Lung (tissue), 12 donors: ENCODE data around the gene NUB1. TPM values are rescaled to one million over a fixed set of nuclear protein-coding genes. Genes with fewer than 3 reads are reported as not detected.

Source experiments
- ATAC-seq: fragments of 200-7000 bp; cut with Tn5 transposase; one replicate; pipeline ENCODE4 v1.9.1; 2020; ENCODE audit warnings: moderate number of reproducible peaks; ENCODE audit not compliant: insufficient read depth, low FRiP score
- DNase-seq, 3 donors: peaks; one replicate each; pipeline ENCODE4 v3.0.0-alpha.2; 2013 to 2017
- H3K27ac ChIP-seq, 2 donors: one replicate each; pipeline ENCODE4 v1.5.1; 2013; ENCODE audit warnings: mild to moderate bottlenecking in 2 of 2, moderate library complexity in 2 of 2, control low read depth in 1 of 2, inconsistent platforms in 1 of 2, low read depth in 1 of 2, low read length in 1 of 2
- H3K27me3 ChIP-seq, 3 donors: one replicate each; pipeline ENCODE4 v1.5.1; 2013; ENCODE audit warnings: low read length in 2 of 3; ENCODE audit not compliant: control insufficient read depth in 3 of 3, insufficient read depth in 3 of 3
- H3K36me3 ChIP-seq, 4 donors: one replicate each; pipeline ENCODE4 v1.5.1; 2013; ENCODE audit warnings: low read length in 4 of 4, mild to moderate bottlenecking in 1 of 4, moderate library complexity in 1 of 4; ENCODE audit not compliant: control insufficient read depth in 4 of 4, insufficient read depth in 4 of 4
- H3K4me1 ChIP-seq, 5 donors: one replicate each; pipeline ENCODE4 v1.5.1; 2013; ENCODE audit warnings: low read length in 5 of 5, mild to moderate bottlenecking in 2 of 5, moderate library complexity in 1 of 5; ENCODE audit not compliant: control insufficient read depth in 5 of 5, insufficient read depth in 5 of 5
- H3K4me3 ChIP-seq: one replicate; pipeline ENCODE4 v1.5.1; 2013; ENCODE audit warnings: mild to moderate bottlenecking, control low read depth, moderate library complexity
- H3K9ac ChIP-seq, 2 donors: one replicate each; pipeline ENCODE4 v1.5.1; 2013; ENCODE audit warnings: low read length in 2 of 2, control low read depth in 1 of 2; ENCODE audit not compliant: insufficient read depth in 1 of 2
- H3K9me3 ChIP-seq, 4 donors: one replicate each; pipeline ENCODE4 v1.5.1; 2013; ENCODE audit warnings: low read length in 3 of 4, mild to moderate bottlenecking in 1 of 4, moderate library complexity in 1 of 4; ENCODE audit not compliant: control insufficient read depth in 4 of 4, insufficient read depth in 3 of 4
- WGBS, 2 donors: extraction: QIAGEN DNeasy Blood & Tissue Kit; methylation state at CpG; one replicate each; pipeline ENCODE4 v1.1.7; 2013; 5-methylcytosine and 5-hydroxymethylcytosine counted together
- polyA plus RNA-seq, 2 donors: library from polyadenylated mRNA; stranded (reverse); fragments of 200-250 nt; gene quantifications; one replicate each; pipeline ENCODE4 v1.2.1, GENCODE V29; 2013
- total RNA-seq, 2 donors: library from RNA; depleted of rRNA in 1 of 2; stranded (reverse); fragments of >200 nt in 1 of 2; gene quantifications; one replicate each; pipeline ENCODE4 v1.2.1, GENCODE V29; 2014 to 2021
- TF ChIP-seq, protein P1 (sequence below): IDR thresholded peaks from 2 replicates; pipeline ENCODE4 v1.5.1; 2012; ENCODE audit warnings: mild to moderate bottlenecking; ENCODE audit errors: control extremely low read depth, extremely low read depth
- donor health status: control.
- donor health status: control.
- donor health status: Bipolar disorder and iron deficiency.
- donor health status: healthy.
- donor health status: DM: yes; HTN: yes; CAD: no.

NUB1 gene
- total and polyA plus RNA-seq, 4 donors: 22.6 to 47.4 (median 34.6) TPM

DNA sequence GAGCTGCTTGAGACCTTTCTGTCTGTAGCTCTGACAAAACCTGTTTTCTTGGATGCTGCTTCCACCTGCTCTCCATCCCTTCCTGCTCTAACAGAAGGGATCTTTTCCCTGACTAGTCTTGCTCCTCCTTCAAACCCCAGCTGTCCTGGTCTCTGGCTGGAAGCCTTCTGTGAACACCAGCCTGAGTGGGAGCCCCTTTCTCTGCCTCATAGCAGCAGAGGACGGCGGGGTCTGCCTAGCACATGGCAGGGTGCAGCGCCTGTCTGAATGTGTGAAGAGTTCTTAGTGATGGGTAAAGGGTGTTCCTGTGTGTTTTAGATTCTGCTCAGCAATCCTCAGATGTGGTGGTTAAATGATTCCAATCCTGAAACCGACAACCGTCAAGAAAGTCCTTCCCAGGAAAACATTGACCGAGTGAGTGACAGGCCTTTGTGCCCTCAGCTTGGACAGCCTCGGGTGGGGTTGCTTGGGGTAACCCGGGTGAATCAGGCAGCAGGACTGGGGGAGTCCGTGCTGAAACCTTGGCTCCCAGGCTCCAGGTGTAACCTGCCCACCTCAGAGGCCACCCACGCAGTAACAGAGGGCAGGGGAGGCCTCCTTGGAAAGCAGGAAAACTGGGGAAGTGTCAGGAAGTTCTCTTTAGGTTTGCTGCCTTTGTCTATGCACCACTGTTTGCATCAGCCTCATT is 34.1 kb downstream of the NUB1 start:
- WGBS, 2 donors: 91% methylated on average over 10 of the region's 10 CpGs
- H3K36me3 ChIP-seq: peaks cover 2 to 54% (median 15%) of the 10 kb centered on the region in 4 donors

DNA sequence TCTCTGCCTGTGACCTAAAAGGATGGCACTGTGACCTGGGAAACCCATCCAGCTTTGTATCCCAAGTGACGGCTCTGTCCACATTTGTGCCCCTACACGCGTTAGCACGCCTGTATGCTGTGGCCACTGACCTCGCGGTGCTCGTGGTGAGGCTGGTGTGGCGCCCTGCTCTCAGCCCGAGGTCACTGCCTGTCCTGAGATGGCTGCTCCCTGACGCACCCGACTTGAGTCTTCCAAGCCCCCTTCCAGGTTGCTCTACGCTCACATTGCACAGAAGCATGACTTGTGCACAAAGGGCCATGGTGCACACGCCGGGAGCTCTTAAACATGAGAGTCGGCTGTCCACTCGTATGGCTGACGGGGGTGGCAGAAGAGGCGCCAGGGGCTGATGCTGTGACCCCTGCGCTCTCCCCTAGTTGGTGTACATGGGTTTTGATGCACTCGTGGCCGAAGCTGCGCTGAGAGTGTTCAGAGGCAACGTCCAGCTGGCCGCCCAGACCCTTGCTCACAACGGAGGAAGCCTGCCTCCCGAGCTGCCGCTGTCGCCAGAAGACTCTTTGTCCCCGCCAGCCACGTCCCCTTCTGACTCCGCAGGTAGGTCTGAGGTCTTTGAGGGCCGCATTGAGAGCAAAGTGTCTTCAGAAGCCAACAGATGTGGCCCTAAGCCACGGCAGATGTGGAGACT is 34.7 kb downstream of the NUB1 start:
- no peak for ATAC-seq
- TF ChIP-seq, protein P1, sequence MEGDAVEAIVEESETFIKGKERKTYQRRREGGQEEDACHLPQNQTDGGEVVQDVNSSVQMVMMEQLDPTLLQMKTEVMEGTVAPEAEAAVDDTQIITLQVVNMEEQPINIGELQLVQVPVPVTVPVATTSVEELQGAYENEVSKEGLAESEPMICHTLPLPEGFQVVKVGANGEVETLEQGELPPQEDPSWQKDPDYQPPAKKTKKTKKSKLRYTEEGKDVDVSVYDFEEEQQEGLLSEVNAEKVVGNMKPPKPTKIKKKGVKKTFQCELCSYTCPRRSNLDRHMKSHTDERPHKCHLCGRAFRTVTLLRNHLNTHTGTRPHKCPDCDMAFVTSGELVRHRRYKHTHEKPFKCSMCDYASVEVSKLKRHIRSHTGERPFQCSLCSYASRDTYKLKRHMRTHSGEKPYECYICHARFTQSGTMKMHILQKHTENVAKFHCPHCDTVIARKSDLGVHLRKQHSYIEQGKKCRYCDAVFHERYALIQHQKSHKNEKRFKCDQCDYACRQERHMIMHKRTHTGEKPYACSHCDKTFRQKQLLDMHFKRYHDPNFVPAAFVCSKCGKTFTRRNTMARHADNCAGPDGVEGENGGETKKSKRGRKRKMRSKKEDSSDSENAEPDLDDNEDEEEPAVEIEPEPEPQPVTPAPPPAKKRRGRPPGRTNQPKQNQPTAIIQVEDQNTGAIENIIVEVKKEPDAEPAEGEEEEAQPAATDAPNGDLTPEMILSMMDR: no peak
- no peak for DNase-seq
- WGBS, 2 donors: 96% methylated on average over 33 of the region's 33 CpGs
- Histone ChIP-seq H3K36me3 (peaks cover 2 to 53% (median 15%) of the 10 kb centered on the region in 4 donors), H3K9me3 (no peaks in the 10 kb centered on the region), H3K27ac (no peak overlapping the region), H3K4me1 (peaks cover 0 to 3% (median 0%) of the 10 kb centered on the region in 5 donors), H3K27me3 (no peaks in the 10 kb centered on the region), H3K9ac (no peak overlapping the region), H3K4me3 (no peak overlapping the region)

More for the DNA sequence above, 34.1 kb downstream of the NUB1 start:
- H3K27ac ChIP-seq: no peak overlapping the region
- TF ChIP-seq, protein P1: no peak
- H3K27me3 ChIP-seq: no peaks in the 10 kb centered on the region
- no peak for ATAC-seq
- H3K9me3 ChIP-seq: no peaks in the 10 kb centered on the region
- H3K4me3 ChIP-seq: no peak overlapping the region
- DNase-seq: no peak
- no peak overlapping the region for H3K9ac ChIP-seq
- no peaks in the 10 kb centered on the region for H3K4me1 ChIP-seq

DNA sequence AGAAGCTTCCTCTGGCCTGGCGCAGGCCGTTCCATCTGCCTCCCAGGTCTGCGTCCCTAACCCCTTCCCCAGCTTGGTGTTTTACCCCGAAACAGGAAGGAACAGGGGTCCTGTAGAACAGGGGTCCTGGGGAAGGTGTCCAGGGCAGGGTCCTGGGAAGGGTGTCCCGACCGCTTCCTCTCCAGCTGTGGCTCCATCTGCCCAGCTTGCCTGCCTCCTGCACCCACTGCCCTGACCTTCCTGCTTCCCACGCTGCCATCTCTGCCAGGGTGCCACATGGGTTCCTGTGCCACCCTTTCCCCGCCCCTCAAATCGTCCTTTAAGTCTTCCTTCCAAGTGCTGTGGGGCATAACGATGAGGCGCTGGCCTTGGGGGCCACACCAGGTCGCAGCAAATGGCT is 35.8 kb downstream of the NUB1 start:
- WGBS, 2 donors: 86 to 92% methylated on average over 12 of the region's 12 CpGs
- H3K9me3 ChIP-seq: no peaks in the 10 kb centered on the region
- H3K9ac ChIP-seq: no peak overlapping the region
- no peak overlapping the region for H3K4me3 ChIP-seq
- H3K36me3 ChIP-seq: peaks cover 2 to 51% (median 15%) of the 10 kb centered on the region in 4 donors
- ATAC-seq: no peak
- peaks cover 0 to 11% (median 7%) of the 10 kb centered on the region in 5 donors for H3K4me1 ChIP-seq
- no peak overlapping the region for H3K27ac ChIP-seq
- TF ChIP-seq, protein P1: no peak
- H3K27me3 ChIP-seq: peaks cover 0 to 8% (median under 1%) of the 10 kb centered on the region in 3 donors
- DNase-seq: no peak
